Stromal cell of bone marrow (primary cell): ENCODE results near the gene NAA60.
"Not testable (repeated sequence)": the region's sequence is repeated elsewhere in the genome, so short reads cannot be mapped to it uniquely, and the experiment has no call there.

Experiments used
- DNase-seq: peaks from one replicate; pipeline ENCODE4 v3.0.0-alpha.2; 2012; ENCODE audit warnings: low read depth

Gene NAA60

GRCh38 chr16:3465301-3465700 lies 21.8 kb downstream of the NAA60 start:
- no peak for DNase-seq

GRCh38 chr16:3465911-3466584 lies 22.6 kb downstream of the NAA60 start:
- no peak for DNase-seq

- no peak for DNase-seq
Observed at GRCh38 chr16:3467182-3467581, 23.7 kb downstream of the NAA60 start.

GRCh38 chr16:3467921-3468320 lies 24.4 kb downstream of the NAA60 start:
- DNase-seq = no peak

GRCh38 chr16:3468501-3468900 lies 25.0 kb downstream of the NAA60 start:
- DNase-seq = no peak

- DNase-seq = no peak
Observed at GRCh38 chr16:3469736-3470135, 26.3 kb downstream of the NAA60 start.

- DNase-seq = no peak
Observed at GRCh38 chr16:3470723-3471122, 27.2 kb downstream of the NAA60 start.

- no peak for DNase-seq
Observed at GRCh38 chr16:3471518-3472176, 28.2 kb downstream of the NAA60 start.

- DNase-seq = no peak
Observed at GRCh38 chr16:3472878-3473595, 29.6 kb downstream of the NAA60 start.

- not testable (repeated sequence) for DNase-seq
Observed at GRCh38 chr16:3473596-3473943, 30.1 kb downstream of the NAA60 start.

- no peak for DNase-seq
Observed at GRCh38 chr16:3474136-3474779, 30.8 kb downstream of the NAA60 start.

GRCh38 chr16:3474870-3475269 lies 31.4 kb downstream of the NAA60 start:
- DNase-seq = not testable (repeated sequence)

GRCh38 chr16:3475604-3476375 lies 32.3 kb downstream of the NAA60 start:
- DNase-seq = no peak

GRCh38 chr16:3476409-3476808 lies 32.9 kb downstream of the NAA60 start:
- DNase-seq = no peak

GRCh38 chr16:3478242-3478925 lies 34.9 kb downstream of the NAA60 start:
- DNase-seq = no peak

- no peak for DNase-seq
Observed at GRCh38 chr16:3479654-3480216, 36.3 kb downstream of the NAA60 start.

GRCh38 chr16:3480901-3481695 lies 37.6 kb downstream of the NAA60 start:
- DNase-seq = no peak

GRCh38 chr16:3481696-3482658 lies 38.5 kb downstream of the NAA60 start:
- no peak for DNase-seq

- no peak for DNase-seq
Observed at GRCh38 chr16:3482659-3483241, 39.3 kb downstream of the NAA60 start.
